Activated T-helper 9 cell treated with anti-CD3 and anti-CD28 coated beads, Interleukin-2, amount 50 U/mL, for 16 hours (primary cell): Measurements from ENCODE around the gene LYZL4.

ENCODE experiments used
- DNase-seq: peaks from one replicate; pipeline ENCODE4 v3.0.0-alpha.2; 2020; ENCODE audit warnings: low read depth

The LYZL4 gene

DNA sequence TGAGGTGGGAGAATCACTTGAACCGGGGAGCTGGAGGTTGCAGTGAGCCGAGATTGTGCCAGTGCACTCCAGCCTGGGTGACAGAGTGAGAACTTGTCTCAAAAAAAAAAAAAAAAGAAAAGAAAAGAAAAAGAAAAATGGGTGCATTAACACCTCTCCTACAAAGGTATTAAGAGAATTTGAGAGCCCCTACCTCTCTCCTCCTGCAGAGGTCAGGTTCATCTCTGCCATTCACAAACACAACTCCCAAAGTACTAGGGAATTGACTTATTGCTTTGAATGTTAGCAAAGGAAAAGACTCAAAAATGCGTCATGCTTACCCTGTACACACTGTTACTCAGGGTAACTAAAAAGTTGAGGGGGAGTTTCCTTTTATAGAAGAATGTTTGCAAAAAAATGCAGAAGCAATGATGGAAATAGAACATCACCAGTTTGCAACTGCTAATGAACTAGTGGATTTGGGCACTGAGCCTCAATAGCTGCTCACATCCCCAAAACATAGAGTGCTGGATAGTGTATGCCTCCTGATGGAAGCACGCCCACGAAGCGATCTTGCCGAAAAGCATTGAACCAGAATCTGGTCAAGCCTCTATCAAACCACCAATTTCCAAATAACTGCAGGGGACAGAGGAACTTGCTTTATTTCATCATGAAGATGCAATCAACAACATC is 15.5 kb upstream of the LYZL4 start:
- DNase-seq = no peak

DNA sequence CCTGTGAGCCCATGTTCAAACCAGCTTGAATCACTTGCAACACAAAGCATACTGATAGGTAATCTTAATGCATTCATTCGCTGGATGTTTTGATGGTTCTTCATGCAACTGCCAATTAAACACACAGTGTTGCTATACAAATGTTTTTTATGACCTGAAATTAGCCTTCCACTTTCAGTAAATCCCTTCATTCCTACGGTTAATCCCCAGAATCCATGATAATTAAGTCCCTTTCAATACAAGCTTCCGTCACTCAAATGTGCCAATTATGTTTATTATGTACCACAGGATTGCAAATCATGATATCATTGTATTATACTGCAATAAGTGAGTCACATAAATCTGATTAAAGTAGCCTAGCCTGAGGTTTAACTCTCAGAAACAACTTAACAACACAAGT is 14.5 kb upstream of the LYZL4 start:
- no peak for DNase-seq

DNA sequence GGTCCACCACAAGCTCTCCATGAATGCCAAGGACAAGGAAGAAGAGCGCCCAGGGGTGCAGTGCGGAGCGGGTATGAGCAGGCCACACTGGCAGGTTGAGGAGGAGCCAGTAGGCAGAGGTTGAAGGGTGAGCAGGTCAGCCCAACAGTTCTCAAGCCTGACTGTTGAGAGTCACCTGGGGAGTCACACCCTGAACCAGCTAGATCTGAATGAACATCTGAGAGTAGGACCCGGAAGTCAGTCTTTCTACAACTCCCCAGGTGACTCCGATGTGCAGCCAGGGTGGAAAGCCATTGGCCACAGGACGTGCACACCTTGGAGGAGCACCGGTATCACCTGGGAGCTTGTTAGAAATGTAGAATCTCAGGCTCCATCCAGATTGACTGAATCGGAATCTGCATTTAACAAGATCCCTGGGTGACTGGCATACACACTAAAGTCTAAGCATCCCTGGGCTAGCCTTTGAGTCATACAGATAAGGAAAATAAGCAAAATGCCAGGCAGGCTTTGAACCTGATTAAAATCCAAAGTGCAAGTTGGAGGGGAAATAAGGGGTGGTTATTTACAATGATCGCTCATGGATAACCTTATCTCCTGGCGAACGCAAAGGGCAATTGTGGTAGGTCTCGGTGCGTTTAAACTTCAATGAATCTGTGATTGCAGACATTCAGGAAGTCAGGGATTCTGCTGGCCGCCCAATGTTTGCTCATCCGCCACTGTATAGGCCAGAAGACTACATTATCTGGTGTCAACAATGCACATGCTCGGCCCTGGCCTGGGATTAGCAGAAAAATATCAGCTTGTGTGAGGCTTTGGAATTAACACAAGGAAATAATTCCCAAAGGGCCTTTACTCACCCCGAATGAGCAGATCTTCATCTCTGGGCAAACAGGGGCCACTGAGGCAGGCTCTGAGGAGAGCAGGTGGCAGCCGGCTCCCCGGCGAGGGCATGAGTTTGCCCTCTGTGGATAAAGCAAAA is 11.7 kb upstream of the LYZL4 start:
- DNase-seq = no peak

DNA sequence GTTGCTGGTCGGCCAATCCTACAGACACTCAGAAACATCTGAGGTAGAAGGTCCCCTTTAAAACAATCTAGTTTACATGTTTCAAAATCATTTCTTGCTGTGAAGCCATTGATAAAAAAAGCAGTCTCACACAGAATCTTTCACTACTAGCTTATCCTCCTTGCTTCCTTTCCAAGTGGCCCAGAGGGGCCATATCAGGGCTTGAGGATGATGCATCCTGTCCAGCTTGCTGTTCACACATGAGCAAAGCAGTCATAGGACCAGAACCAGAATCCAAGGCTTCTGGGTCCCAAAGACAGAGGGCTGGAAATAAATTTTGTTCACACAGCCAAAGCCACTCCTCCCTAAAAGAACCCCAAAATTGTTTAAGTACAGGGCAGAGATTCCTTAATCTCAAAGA is 9.2 kb upstream of the LYZL4 start:
- DNase-seq = no peak

DNA sequence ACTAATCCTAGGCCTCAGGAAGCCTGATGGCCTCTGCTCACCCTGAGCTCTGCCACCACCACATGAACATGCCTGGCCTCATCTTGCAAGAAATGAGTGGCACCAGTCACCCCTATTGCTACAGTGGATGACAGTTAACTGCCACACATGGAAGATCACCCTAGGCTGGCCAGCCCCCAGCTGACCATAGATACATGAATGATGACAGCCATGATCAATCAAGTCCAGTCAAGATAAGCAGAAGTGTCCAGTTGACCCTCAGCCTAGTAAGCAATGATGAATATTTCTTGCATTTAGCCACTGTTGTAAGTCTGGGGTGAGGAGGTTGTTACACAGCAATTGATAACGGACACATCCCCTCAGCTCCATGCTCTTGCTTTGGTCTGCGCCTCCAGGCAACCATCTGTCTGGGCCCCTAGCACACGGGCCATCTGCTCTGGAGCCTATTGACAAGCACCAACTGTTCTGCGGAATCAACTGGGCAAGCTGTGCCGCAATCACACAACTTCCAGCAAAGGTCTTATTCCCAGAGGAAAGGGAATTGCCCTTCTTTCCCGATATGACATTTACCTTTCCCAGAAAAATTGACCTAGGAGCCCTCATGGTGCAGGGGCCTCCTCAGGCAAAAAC is 2.2 kb upstream of the LYZL4 start:
- DNase-seq = no peak

DNA sequence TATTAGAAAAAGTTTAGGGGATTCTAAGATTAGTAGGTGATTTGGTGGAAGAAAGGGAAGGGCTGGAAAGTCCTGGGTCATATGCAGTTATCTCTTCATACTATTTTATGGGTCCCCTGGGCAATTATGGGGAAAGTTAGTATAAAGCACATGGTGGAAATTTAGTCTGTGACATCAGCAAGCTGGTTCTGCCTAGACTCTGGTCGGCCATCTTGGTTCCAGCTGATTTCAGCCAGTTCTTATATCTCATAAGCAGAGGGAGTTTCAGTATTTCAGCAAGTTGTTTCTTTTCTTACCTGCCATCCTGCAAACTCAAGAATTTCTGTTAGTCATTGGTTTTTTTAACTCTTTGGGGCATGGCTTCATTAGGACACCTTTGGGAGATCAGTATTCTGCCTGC is 1.0 kb upstream of the LYZL4 start:
- no peak for DNase-seq

DNA sequence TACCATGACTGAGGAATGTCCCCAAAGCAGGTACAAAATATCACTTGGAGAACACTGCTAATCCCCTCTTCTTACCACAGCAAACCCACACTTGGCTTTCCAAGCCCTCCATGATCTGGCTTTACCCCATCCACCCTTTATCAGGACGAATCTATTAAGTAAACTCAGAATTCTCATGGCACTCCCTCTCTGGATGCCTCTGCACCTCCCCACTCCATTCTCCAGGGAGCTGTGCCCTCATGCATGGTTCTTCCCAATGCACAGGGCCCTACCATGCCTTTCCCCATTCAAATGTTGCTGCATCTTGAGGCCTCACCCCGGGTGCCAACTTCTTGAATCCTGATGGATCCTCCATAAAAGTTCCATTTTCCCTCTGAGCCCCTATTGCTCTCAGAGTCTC is 2.3 kb downstream of the LYZL4 start:
- no peak for DNase-seq

DNA sequence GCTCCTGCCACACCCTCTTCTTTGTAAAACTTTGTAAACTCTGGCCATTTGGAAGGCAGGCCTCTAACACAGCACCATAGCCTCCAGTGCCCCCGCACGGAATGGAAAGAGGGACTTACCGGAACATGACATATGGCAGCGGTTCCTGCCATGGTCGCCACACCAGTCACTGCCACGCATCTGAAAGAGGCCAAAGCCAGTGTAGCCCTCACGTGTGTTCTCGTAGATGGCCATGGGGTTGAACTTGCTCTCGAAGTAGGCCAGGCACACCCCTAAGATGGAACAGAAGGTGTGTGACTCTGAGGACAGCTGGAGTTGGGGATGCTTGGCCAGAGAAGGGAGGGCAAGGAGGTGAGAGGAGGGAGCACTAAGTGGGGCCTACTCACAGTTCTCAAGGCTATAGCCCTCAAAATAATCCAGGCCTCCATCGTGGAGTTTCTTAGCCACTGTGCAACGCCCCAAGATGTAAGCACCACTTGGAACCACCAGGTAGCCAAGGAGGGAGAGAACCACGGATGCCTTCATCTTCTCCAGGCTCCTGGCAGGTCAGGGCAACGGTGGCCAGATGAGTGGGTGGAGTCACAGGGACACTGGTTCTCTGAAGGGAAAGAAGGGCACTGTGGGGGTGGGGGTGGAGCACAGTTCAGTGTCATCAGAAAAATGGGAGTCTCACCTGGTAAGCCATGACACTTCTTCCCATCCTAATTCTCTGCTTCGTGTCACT is 3.5 kb downstream of the LYZL4 start:
- DNase-seq = no peak

DNA sequence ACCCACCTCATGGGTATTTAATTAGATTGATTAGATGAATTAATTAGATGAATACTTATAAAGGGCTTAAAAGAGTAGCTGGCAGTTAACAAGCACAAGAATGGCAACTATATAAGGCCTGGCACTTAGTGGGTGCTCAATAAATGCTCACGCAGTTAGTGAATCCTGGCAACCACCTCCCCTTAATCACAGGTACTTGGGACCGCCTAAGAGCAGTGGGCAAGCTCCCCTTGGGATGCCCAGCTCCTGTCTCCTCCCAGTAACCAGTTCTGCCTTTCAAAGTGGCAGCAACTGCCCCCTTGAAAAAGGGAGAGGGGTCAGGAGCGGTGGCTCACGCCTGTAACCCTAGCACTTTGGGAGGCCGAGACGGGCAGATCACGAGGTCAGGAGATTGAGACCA is 4.6 kb downstream of the LYZL4 start:
- no peak for DNase-seq

DNA sequence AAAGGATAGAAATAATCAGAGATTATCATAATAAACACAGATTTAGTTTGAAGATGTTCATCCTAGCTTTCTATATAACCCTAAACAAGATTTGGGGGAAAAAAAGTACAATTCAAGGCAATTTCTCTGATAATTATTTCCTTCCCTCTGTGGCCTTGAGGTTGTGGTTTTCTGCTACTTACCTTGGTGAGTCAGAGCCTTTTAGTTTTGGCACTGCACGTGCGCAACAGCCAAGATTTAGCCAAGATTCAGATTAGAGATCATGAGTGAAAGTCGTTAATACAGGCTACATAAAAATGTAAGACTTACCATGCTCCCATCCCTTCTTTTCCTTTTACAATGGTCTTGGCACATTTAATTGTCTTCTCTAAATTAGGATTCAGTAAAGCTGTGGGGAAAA is 6.7 kb downstream of the LYZL4 start:
- DNase-seq = no peak

DNA sequence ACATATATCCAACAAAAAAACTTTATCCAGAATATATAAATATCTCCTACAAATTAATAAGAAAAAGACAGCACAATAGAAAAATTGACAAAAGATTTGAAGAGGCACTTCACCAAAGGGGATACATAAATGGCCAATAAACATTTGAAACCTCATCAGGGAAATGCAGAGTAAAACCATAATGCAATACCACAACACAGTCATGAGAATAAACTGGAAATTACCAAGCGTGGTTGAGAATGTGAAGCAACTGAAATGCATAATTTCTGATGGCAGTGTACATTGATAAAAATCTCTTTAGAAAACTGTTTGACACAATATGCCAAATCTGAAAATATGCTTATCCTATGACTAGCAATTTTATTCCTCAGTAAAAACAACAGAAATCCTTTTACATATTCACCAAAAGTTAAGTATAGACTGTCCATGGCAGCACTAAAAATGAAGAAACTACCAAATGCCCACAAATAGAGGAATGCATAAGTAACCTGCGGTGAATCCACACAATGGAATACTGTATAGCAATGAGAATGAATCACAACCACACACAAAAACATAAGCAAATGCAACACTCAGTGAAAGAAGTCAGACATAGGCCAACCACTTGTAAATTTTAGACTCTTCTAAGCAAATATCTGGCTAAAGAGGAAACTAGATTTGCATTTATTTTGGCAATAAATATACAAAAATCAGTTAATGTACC is 7.9 kb downstream of the LYZL4 start:
- no peak for DNase-seq

DNA sequence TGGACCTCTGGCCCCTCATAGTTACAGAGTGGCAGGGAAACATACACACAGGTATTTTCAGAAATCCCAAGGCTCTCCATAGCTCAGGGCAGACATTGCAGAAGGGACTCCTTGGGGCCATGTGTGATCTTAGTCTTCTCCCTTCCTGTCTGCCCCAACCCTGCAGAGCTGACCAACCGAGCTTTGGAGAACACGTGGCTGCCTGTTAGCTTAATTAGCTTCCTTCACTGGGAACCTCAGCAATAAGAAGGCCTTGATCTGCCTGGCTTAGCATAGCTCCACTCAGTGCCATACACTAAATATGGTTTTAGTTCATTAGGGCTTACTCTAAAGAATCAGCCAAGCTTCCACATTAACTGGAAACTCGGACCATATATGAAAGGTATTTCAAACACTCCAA is 12.3 kb downstream of the LYZL4 start:
- DNase-seq = no peak

DNA sequence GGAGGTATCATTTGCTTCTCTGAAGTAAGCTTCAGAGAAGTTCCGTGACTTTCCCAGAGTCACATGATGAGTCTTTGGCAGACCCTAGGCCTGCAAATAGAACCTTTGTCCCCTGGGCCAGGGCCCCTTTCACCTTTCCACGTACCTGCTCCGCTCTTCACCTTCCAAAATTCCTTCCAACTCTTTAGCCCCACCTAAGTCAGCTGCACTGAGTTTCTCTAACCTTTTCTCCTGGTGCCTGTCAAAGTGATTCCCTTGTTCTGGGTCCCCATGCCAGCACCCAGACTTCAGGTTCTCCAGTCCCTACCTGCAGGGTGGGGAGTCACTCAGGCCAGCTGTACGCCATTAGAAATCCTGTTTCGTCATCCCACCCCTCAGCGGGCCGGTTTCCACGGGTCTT is 12.8 kb downstream of the LYZL4 start:
- DNase-seq = no peak

DNA sequence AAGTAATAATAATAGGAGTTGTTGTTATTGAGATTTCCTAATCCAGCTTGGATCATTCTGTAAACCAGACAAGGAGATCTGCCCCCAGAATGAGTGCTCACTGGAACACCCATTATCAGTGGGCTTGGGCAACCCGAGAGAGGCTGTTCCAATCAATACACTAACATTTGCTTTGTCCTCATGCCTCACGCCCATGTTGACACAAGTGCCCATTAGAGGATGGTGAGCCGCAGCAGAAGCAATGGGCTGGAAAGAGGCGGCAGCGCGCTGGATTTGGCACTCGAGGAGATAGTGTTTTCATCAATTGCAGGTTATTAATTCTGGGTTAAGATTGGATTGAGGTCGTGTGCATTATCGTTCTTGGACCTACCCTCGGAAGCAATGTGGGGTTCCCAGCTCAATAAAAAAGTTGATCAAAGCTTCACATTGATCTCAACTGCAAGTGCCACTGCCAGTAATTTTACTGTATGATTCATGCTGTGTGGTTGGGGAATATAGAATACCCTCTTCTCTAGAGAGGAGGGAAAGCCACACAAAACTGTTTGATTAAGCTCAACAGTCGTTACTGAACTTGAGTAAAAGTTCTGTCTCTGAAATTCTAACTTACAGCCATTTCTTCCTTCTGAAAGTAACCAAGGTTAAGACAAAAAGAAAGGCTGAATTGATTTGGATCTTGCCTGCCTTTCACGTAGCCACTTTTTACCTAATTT is 15.7 kb downstream of the LYZL4 start:
- no peak for DNase-seq

DNA sequence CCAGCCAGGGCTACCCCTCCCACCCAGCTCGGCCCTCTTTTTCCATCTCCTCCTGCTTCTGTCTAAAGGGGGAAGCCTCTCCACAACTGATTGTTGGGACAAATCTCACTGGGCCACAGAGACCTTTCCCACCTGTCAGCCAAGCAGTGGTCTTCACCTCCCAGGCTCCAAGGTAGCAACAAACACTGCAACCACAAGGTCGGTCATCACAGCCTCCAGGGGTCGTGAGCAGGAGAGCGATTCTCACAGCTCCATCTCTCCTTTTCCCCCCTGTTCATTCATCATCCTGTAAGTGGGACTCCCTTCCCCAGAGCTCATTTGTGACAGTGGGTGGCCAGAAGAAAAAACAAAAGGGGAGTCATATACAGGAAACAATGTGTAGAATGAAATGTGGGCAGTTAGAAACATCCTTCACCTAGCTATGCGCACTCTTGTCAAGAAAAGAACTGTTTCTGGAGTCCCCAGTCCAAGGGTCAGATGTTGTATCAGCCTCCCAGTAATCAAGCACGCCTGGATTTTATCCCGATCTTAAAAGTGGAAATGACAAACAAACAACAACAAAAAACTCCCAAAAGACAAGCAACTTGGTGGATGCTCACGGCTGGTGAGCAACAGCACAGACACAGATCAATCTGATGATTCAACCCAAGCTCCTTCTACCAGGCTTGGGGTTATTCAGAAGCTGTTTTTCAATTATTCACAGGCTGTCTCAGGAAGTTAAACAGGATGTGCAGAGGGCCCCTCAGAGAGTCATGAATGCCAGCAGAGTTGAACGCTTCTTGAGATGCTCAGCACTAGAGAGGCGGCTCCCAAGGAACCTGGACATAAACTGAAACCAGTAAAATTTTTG is 22.4 kb downstream of the LYZL4 start:
- DNase-seq = no peak

DNA sequence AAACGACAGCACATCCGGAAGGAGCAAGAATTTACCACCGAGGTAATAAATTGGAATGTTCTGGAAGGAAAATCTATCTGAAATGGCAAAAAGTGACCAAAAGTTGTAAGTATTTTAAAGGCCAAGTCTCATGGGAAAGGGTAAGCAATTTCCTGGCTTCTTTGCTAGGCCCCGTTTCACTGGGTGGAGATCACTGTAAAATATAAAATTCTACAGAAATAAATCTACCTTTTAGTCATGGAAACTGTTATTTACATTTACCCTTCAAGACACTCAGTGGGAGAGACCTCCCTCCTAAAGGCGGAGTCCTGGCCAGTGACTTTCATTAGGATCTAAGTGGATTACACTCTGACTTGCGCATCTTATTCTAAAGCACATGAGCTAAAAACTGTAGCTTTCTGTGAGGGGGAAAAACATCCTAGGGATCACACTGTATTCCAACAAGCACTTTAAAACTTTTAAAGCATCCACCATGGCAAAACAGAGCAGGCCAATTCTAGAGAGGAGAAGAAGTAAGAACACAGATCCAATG is 28.8 kb downstream of the LYZL4 start:
- DNase-seq = no peak

DNA sequence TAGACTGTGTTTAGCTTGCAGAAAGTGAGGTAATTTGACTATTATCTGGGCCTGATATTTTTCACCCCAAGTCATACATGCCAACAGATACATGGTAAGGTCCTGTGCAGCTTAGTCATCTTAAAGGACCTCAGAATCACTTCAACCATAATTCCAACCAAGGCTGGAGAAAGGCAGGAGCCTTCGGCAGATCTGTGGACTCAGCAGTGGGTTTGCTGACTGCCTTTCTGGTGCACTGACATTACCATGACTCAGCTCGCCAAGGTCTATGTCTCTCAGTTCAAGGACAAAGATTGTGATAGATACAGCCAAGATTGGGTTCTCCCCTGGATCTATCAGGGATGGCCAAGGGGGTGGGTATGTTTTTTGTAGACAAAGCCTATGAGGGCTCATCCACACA is 32.7 kb downstream of the LYZL4 start:
- no peak for DNase-seq

DNA sequence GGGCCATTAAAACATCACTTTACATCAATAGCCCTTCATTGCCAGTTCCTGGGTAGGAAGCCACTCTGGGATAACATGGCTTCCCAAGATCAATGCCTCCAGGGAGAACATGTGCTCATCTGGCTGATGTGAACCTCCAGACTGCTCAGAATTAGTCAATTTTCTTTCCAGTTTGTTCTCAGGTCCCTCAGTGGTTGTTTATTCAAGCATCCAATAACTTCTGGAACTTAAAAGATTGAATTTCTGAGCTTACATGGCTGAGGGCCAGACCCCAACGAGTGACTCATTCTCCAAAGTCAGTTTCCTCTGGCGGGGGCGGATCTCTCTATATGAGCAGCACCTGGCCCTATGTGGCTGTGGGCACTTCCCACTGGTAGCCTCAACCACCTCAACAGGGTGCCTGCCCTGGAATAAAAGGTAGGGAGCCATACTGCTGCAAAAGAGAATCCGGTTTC is 34.0 kb downstream of the LYZL4 start:
- no peak for DNase-seq

DNA sequence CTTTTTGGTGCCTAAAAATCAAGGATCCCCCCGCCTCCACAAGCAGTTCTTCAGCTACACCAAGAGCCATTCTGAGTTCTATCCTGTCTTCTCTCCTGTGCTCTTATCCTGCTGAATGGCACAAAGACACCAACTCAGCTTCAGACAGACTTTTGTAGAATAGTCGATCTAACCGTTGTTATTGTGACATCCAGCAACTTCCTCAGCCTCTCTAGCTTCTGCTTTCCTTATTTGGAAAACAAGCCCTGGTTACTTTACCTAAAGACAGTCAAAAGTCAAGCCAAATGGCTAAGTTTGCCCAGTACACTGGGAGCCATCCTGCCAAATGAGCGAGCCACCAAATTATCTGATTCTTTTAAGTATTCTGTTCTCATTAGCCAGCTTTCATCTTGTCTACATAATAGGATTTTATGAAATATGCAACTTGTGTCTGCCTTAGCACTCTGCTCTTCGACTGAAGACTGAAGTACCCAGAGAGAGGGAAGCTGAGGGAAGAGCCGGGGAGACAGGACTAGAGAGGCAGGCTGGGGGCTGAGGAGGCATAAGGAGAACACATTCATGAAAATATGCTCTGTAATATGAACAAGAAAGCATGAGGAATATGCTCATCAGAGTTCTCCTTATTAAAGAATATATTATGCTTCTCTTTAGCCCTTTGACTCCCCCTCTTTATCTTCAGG is 35.1 kb downstream of the LYZL4 start:
- DNase-seq = no peak
